Measurements from ENCODE around the gene BIRC5.

BIRC5 gene

DNA sequence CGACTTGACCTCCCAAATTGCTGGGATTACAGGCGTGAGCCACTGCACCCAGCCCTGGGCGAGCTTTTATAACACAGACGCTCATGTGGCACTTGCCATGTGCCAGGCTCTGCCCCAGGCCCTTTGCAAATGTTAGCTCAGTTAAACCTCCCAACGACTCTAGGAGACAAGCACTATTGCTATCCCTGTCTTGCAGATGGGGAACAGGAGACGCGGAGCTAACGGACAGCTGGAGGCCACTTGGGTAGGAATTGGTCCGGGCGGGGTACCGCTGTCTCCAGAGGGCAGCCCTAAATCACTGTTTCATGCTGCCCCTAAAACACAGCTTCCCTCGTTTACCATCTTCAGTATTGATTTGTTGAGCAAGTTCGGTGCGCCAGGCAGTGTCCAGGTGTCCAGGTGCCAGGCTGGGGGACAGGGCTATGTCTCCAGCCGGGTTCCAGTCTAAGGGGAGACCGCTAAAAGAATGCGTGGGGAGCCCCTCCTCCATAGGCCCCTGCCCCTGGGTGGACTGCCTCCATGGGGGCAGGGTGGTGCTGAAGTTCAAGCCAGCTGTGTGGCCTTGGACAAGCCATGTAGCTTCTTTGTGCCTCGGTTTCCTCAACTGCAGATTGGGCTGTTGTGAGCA, 41.1 kb downstream of the BIRC5 start:
- no peak for DNase-seq (ENCODE audit: extremely low read depth in 1 of 2, low read depth in 1 of 2)

GRCh38 chr17:78255953-78256706, 42.1 kb downstream of the BIRC5 start:
- DNase-seq (ENCODE audit: extremely low read depth in 1 of 2, low read depth in 1 of 2): no peak

DNA sequence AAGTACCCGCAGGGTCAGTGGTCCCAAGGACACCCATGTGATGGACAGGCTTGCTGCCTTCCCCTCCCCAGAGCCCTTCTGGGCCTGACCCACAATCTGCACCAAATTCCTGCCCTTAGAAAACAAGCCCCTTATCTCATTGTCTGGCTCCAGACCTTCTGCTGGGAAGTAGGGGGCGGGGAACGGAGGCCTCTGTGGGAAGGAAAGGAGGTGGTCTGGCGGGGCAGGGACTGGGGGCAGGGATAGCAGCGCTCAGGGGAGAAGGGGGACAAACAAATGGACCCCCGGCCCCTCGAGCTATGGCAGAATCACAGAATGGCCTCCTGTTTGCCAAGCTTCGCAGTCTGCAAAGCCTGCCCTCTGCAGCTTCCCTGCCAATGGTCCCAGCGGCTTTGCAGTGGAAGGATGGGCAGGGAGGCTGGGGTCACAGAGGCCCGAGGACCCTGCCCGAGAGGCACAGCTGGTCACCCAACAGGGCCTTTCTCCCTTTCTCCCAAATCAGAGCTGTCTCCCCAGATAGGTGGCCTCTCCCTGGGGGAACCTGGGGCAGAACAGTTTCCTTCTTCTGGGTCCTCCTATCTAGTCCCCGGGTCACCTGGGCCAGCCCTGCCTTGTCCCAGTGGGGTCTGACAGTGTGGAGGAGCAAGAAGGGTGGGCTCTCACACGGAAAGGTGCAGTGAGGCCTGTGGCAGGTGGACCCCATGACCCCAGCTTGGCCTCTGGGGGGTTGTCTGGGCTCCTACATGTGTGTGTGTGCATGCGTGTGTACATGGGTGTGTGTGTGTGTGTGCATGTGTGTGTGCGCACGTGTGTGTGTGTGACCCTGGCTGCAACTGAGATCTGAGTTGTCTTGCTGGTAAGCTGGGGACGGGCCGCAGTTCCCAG, 42.9 kb downstream of the BIRC5 start:
- DNase-seq (ENCODE audit: extremely low read depth in 1 of 2, low read depth in 1 of 2): no peak

GRCh38 chr17:78257810-78258322, 43.8 kb downstream of the BIRC5 start:
- DNase-seq (ENCODE audit: extremely low read depth in 1 of 2, low read depth in 1 of 2): no peak

DNA sequence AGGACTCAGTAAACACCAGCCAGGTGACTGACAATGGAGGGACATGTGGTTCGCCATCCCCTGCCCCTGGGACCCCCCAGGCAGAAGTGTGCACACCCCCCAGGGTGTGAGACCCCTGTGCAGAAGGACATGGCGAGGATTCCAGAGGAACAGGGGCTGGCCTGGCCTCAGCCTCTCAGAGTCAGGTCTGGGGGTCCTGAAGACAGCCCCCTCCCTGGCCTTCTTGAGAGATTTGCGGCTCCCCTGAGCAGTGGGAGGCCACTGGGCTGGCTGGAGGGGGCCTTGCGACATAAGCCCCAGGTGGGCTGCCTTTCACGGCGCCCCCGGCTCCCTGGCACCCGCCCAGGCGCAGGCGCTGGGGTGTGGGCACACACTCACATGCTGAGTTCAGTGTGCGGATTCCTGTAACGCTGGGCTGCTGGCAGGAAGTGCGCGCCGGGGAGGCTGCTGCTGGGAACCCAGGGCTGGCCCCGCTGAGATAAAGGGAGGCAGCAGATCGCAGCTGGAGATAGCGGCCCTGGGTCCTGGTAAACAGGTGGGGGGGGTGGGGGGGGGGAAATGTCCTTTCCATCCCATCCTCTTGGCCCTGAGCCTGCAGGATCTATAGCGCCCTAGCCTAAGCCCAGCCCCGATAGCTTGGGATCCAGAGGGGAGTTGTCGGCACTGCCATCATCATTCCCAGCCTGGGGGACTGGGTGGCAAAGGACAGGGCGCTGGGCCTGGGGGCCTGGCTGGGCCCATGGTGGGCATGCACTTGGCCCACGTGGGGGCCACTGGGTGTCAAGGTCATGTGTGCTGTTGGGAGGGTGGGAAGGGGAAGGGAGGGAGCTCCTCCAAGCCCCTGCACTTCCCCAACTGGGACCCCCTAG, 44.5 kb downstream of the BIRC5 start:
- DNase-seq (ENCODE audit: extremely low read depth in 1 of 2, low read depth in 1 of 2): peak in 1 of 2 donors; percentile 66

- no peak for DNase-seq (ENCODE audit: extremely low read depth in 1 of 2, low read depth in 1 of 2)
These were observed 45.1 kb downstream of the BIRC5 start for GRCh38 chr17:78259192-78259554.

- DNase-seq (ENCODE audit: extremely low read depth in 1 of 2, low read depth in 1 of 2): no peak
These were observed 49.1 kb downstream of the BIRC5 start for GRCh38 chr17:78263063-78263735.

DNA sequence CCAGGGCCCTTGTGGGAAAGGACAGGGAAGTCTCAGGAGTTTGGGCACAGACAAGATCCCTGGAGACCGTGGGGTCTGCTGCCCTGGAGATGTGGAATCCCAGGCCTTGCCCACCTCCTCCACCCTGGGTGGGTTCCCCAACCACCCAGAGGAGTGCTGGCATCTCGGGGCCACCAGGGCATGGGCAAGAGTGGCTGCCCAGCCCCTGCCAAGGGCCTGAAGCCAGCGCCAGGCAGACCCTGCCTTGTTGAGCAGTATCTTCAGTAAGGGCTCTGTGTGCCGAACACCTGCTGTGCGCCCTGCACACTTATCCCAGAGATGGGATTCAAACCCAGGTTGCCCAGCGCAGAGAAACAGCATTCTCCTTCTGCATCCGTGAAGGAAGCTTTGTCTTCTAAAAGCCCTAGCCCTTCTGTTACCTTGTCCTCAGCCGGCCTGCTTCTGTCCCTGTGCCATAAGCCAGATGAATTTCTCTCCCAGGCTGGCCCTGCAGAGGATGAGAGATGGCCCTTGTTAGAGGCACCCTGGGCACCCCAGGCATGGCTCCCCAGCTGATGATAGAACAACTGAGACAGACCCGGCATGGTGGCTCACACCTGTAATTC, 49.8 kb downstream of the BIRC5 start:
- no peak for DNase-seq (ENCODE audit: extremely low read depth in 1 of 2, low read depth in 1 of 2)

DNA sequence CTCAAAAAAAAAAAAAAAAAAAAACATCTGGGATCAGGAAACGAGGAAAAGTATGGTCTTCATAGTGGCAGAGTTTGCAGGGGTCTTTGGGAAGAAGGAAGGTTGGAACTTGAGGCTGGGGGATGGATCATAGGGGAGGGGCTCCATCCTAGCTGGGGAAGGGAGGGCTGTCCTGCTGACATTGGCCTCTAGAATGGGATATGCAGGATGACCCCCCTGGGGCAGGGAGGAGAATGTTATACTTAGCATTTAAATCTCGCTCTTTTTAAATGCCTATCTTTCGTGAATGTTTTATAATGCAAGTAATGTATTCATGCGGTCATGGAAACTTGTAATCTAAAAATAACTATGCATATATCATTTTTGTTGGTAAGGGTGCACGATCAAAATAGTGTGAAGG, 50.5 kb downstream of the BIRC5 start:
- DNase-seq (ENCODE audit: extremely low read depth in 1 of 2, low read depth in 1 of 2): no peak

DNA sequence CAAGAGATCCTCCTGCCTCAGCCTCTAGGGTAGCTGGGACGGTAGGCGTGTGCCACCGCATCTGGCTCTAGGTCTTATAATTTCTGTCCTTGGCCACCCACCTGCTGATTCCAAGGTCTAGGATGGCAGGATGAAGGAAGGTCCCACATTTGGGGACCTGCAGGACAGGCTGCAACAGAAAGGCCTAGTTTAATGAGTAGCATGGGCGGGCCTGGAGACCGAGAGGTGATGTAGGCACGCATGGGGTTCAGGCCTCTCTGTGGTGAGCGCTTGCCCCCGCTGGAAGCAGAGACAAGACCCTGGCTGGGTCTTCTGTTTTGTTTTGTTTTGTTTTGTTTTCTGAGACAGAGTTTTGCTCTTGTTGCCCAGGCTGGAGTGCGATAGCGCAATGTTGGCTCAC, 51.1 kb downstream of the BIRC5 start:
- DNase-seq (ENCODE audit: extremely low read depth in 1 of 2, low read depth in 1 of 2): no peak

DNA sequence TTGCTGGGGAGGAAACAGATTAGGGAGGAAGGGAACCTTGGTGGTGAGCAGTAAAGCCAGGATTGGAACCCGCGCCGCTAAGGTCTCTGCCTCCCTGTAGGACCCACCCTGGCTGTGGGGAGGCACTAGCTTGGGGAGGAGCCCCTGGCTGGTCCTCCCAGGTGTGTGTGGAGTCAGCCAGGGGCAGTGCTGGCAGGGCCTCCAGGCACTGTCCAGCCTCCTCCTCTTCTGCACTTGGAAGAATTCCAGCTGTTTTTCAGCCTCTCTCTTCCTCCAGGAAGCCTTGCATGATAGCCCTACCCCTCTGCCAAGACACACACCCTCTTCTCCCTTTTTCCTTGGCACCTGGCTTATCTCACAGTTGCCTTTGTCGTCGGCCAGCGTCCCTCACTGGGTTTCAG, 52.2 kb downstream of the BIRC5 start:
- DNase-seq (ENCODE audit: extremely low read depth in 1 of 2, low read depth in 1 of 2): no peak

GRCh38 chr17:78266771-78267170, 52.7 kb downstream of the BIRC5 start:
- no peak for DNase-seq (ENCODE audit: extremely low read depth in 1 of 2, low read depth in 1 of 2)

GRCh38 chr17:78267253-78268073, 53.4 kb downstream of the BIRC5 start:
- DNase-seq (ENCODE audit: extremely low read depth in 1 of 2, low read depth in 1 of 2): no peak

DNA sequence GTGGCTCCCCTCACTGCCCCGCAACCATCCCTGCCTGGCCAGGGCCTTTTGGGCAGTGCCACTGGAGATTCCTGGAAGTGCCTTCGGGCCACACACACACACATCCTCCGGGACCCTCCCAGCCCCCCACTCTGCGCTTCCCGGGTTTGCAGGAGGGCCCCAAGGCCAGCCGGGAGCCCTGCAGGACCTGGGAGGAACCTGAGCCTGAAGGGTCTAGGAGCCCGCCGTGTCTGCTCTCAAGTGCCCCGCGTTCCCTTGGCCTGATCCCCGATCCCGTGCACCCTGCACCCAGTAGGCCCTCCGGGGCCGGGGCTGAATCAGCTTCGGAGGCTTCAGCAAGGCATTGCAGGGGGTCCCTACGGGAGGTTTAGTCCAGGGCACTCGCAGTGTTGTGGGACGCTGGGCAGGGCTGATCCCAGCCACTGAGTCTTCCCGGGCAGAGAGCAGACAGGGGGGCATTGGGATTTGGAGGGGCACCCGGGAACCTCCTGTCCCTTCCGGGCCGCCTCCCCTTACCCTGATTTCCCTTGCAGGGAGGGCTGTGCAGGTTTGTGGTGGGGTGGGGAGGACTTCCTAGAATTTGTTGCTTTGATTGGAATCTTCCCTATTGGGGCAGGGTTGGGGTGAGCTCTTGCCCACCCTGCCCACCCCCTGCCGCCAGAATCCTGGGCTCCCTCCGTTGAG, 54.3 kb downstream of the BIRC5 start:
- no peak for DNase-seq (ENCODE audit: extremely low read depth in 1 of 2, low read depth in 1 of 2)

DNA sequence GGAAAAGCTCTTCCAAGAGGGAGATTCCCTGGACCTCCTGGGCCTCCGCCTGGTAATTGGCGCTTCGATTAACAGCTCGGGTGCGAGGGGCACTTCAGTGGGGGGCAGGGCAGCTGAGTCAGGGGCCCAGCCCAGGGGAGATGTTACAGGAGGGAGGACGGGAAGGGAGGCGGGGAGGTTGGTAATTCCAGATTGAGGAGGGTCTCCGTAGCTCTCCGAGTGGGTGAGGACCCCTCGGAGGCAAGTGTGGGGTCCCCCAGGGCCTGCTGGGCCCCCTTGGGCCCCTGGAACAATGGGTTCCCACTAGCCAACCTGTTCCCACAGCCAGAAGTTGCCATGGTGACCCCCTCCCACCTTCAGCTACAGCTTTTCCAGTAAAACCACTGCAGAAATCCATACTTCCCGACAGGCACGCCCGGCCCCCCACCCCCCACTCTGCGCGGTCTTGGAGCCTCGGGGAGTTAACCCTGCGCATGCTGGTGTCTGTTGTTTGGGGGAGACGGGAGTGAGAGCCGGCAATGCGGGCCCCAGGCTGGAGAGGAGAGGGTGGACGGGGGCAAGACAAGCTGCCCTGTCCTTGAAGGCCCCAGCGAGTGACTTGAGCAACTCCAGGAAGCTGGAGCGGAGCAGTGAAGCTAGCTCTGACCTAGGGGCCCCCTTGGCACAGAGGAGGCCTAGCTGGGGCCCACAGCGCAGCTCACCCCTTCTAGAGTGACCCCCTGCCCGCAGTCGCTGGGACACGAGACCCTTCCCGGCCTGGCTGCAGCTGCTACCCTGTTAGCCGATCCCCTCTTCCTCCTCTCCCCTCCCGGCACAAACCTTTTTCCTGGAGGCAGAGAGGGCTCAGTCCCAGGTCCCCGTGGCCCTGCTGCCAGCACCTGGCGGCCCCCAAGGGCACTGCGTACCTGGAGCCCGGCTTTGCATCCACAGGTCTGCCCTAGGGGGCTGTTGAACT, 55.2 kb downstream of the BIRC5 start:
- no peak for DNase-seq (ENCODE audit: extremely low read depth in 1 of 2, low read depth in 1 of 2)

- DNase-seq (ENCODE audit: extremely low read depth in 1 of 2, low read depth in 1 of 2): no peak
These were observed 55.9 kb downstream of the BIRC5 start for GRCh38 chr17:78269955-78270381.

Data from stimulated activated CD8-positive, alpha-beta memory T cell treated with anti-CD3 and anti-CD28 coated beads, Interleukin-7, amount 100 ng/mL, for 48 hours (primary cell).